SK-N-SH (cell line): Measurements from ENCODE around the gene SCT. TPM values are rescaled to one million over a fixed set of nuclear protein-coding genes. Genes with fewer than 3 reads are reported as not detected.
"Not testable (repeated sequence)": the region's sequence is repeated elsewhere in the genome, so short reads cannot be mapped to it uniquely, and the experiment has no call there.

Source experiments
- CTCF ChIA-PET: fragments of 300-600, 350-600 bp; formaldehyde crosslinking; extraction: SDS; loops from one replicate; lab custom pipeline; 2021; lab: Yijun Ruan, JAX
- POLR2A ChIA-PET: fragments of 350-600 bp; sonication (Branson Sonifier 250); formaldehyde crosslinking; extraction: SDS; loops from one replicate; lab custom pipeline; 2020; ENCODE audit warnings: antibody characterized with exemption, inconsistent platforms; lab: Yijun Ruan, JAX
- DNase-seq: peaks from one replicate; pipeline ENCODE4 v3.0.0; 2012
- H2AFZ ChIP-seq: fragments of 200-600 bp; sonication (generic); 2 replicates; pipeline ENCODE4 v1.8.1; 2016; ENCODE audit warnings: antibody characterized with exemption, mild to moderate bottlenecking, low read depth
- H3F3A ChIP-seq: fragments of 200-600 bp; sonication (generic); replicated peaks from 2 replicates; pipeline ENCODE3; 2016; ENCODE audit warnings: antibody characterized with exemption, mild to moderate bottlenecking; ENCODE audit not compliant: insufficient read depth
- H3K27ac ChIP-seq, 2 experiments: fragments of 200-500 bp in 1 of 2; fragments of 200-600 bp in 1 of 2; sonication (Bioruptor generic) in 1 of 2; sonication (generic), shearing (Covaris generic) in 1 of 2; 2 replicates each; pipeline versions ENCODE4 v1.5.1 to v1.6.1; 2014 to 2016; ENCODE audit warnings: low read depth in 2 of 2, inconsistent platforms in 1 of 2, low read length in 1 of 2, mild to moderate bottlenecking in 1 of 2, mixed read lengths in 1 of 2
- H3K27me3 ChIP-seq: fragments of 200-600 bp; sonication (generic), shearing (Covaris generic); 2 replicates; pipeline ENCODE4 v1.6.1; 2016; ENCODE audit warnings: mixed run types; ENCODE audit not compliant: insufficient read depth
- H3K36me3 ChIP-seq, 2 experiments: fragments of 200-500 bp in 1 of 2; fragments of 200-600 bp in 1 of 2; sonication (Bioruptor generic) in 1 of 2; sonication (generic) in 1 of 2; replicated peaks in 1 of 2; 2 replicates each; pipeline versions ENCODE3 to v1.5.1; 2014 to 2016; ENCODE audit warnings: low read length in 1 of 2, mild to moderate bottlenecking in 1 of 2; ENCODE audit not compliant: insufficient read depth in 2 of 2, control insufficient read depth in 1 of 2
- H3K4me1 ChIP-seq, 2 experiments: fragments of 200-500 bp in 1 of 2; fragments of 200-600 bp in 1 of 2; sonication (Bioruptor generic) in 1 of 2; sonication (generic), shearing (Covaris generic) in 1 of 2; 2 replicates each; pipeline versions ENCODE4 v1.5.1 to v1.6.1; 2014 to 2016; ENCODE audit warnings: low read depth in 1 of 2, low read length in 1 of 2, mixed run types in 1 of 2; ENCODE audit not compliant: insufficient read depth in 2 of 2, control insufficient read depth in 1 of 2
- H3K4me2 ChIP-seq: fragments of 200-600 bp; sonication (generic), shearing (Covaris generic); 2 replicates; pipeline ENCODE4 v1.6.1; 2017; ENCODE audit warnings: mixed run types
- H3K4me3 ChIP-seq, 2 experiments: fragments of 200-500 bp in 1 of 2; fragments of 200-600 bp in 1 of 2; sonication (Bioruptor generic) in 1 of 2; sonication (generic), shearing (Covaris generic) in 1 of 2; 2 replicates each; pipeline versions ENCODE4 v1.5.1 to v1.8.1; 2014 to 2016; ENCODE audit warnings: low read depth in 2 of 2, inconsistent platforms in 1 of 2, low read length in 1 of 2, mild to moderate bottlenecking in 1 of 2, mixed read lengths in 1 of 2, moderate library complexity in 1 of 2
- H3K79me2 ChIP-seq: fragments of 200-600 bp; sonication (generic); 2 replicates; pipeline ENCODE4 v1.8.1; 2017; ENCODE audit warnings: mild to moderate bottlenecking; ENCODE audit not compliant: insufficient read depth
- H3K9ac ChIP-seq: fragments of 200-600 bp; sonication (generic); 2 replicates; pipeline ENCODE4 v1.6.1; 2017; ENCODE audit warnings: mixed run types
- H3K9me2 ChIP-seq: fragments of 200-600 bp; sonication (generic); 2 replicates; pipeline ENCODE4 v1.6.1; 2017; ENCODE audit warnings: mixed run types
- H3K9me3 ChIP-seq: fragments of 200-600 bp; sonication (generic); 2 replicates; pipeline ENCODE4 v1.6.1; 2017; ENCODE audit warnings: mixed run types, mild to moderate bottlenecking, moderate library complexity
- H4K20me1 ChIP-seq: fragments of 200-600 bp; sonication (generic); 2 replicates; pipeline ENCODE4 v1.6.1; 2017; ENCODE audit warnings: mild to moderate bottlenecking, mixed run types; ENCODE audit not compliant: insufficient read depth
- EZH2phosphoT487 ChIP-seq: fragments of 200-600 bp; sonication (generic); IDR thresholded peaks from 2 replicates; pipeline ENCODE4 v1.6.1; 2017; ENCODE audit warnings: low read depth, mixed run types, mild to moderate bottlenecking, antibody characterized with exemption, moderate library complexity, borderline replicate concordance
- FOSL2 ChIP-seq: IDR thresholded peaks from 2 replicates; pipeline ENCODE4 v1.4.0; 2012; ENCODE audit warnings: low read depth, mild to moderate bottlenecking, moderate library complexity, borderline replicate concordance
- FOXJ3 ChIP-seq: sonication (generic); formaldehyde crosslinking; IDR thresholded peaks from 2 replicates; pipeline ENCODE4 v1.5.1; 2020; ENCODE audit warnings: mild to moderate bottlenecking, missing genetic modification reagents
- GATA2 ChIP-seq: sonication (generic); formaldehyde crosslinking; IDR thresholded peaks from 2 replicates; pipeline ENCODE4 v1.5.0; 2020; ENCODE audit warnings: mild to moderate bottlenecking, missing genetic modification reagents
- MAX ChIP-seq: IDR thresholded peaks from 2 replicates; pipeline ENCODE4 v1.4.0; 2012; ENCODE audit warnings: low read depth
- NFIC ChIP-seq: IDR thresholded peaks from 2 replicates; pipeline ENCODE4 v1.4.0; 2012; ENCODE audit warnings: borderline replicate concordance
- PBX3 ChIP-seq: IDR thresholded peaks from 2 replicates; pipeline ENCODE4; 2012
- RFX5 ChIP-seq: IDR thresholded peaks from 2 replicates; pipeline ENCODE4 v1.6.1; 2012; ENCODE audit warnings: mild to moderate bottlenecking, improper control_type of control experiment, low read length
- TAF1 ChIP-seq: IDR thresholded peaks from 2 replicates; pipeline ENCODE4 v1.6.1; 2012; ENCODE audit warnings: low read depth, mild to moderate bottlenecking, low read length, moderate library complexity, borderline replicate concordance
- TCF12 ChIP-seq: IDR thresholded peaks from 2 replicates; pipeline ENCODE4 v1.4.0; 2012
- TEAD4 ChIP-seq: IDR thresholded peaks from 2 replicates; pipeline ENCODE4 v1.4.0; 2012; ENCODE audit warnings: mild to moderate bottlenecking, borderline replicate concordance; ENCODE audit not compliant: insufficient read depth
- WGBS: methylation state at CpG from one replicate; pipeline ENCODE4 v1.1.6; 2017; ENCODE audit warnings: low lambda C conversion rate; 5-methylcytosine and 5-hydroxymethylcytosine counted together
- polyA plus RNA-seq, 3 experiments: library from polyadenylated mRNA; depleted of rRNA; stranded (reverse); fragments of >200 nt; gene quantifications; 2 replicates each; pipeline ENCODE4 v1.2.3, GENCODE V29; 2012
- TF ChIP-seq, protein P1 (sequence below): IDR thresholded peaks from 2 replicates; pipeline ENCODE4 v1.4.0; 2012; ENCODE audit warnings: low read depth, borderline replicate concordance

The SCT gene
- polyA plus RNA-seq, 1 of the 3 experiments (the other 2 are of a cell fraction): not detected

- Histone ChIP-seq H3K27ac (no peak overlapping the region), H3K4me1 (no peaks in the 10 kb centered on the region), H3K36me3 (peaks cover 0 to 14% of the 10 kb centered on the region in 2 experiments), H3K4me2 (no peak overlapping the region), H3K9ac (no peak overlapping the region), H3F3A (peaks cover 10% of the 10 kb centered on the region), H4K20me1 (no peaks in the 10 kb centered on the region), H2AFZ (no peak overlapping the region), H3K27me3 (no peaks in the 10 kb centered on the region), H3K79me2 (no peaks in the 10 kb centered on the region)
- ChIA-PET CTCF (no interaction called here), POLR2A (no interaction called here)
- WGBS: 92% methylated on average over 10 of the region's 15 CpGs
- DNase-seq: no peak
- no peak for TF ChIP-seq GATA2
- TF ChIP-seq RFX5: no peak
- no peak for TF ChIP-seq TCF12
- TF ChIP-seq MAX: no peak
- no peak for TF ChIP-seq TAF1
- no peak for TF ChIP-seq FOXJ3
- TF ChIP-seq NFIC: no peak
- TF ChIP-seq EZH2phosphoT487: no peak
- no peak for TF ChIP-seq PBX3
- TF ChIP-seq TEAD4: no peak
- no peak for TF ChIP-seq FOSL2
- TF ChIP-seq, protein P1, sequence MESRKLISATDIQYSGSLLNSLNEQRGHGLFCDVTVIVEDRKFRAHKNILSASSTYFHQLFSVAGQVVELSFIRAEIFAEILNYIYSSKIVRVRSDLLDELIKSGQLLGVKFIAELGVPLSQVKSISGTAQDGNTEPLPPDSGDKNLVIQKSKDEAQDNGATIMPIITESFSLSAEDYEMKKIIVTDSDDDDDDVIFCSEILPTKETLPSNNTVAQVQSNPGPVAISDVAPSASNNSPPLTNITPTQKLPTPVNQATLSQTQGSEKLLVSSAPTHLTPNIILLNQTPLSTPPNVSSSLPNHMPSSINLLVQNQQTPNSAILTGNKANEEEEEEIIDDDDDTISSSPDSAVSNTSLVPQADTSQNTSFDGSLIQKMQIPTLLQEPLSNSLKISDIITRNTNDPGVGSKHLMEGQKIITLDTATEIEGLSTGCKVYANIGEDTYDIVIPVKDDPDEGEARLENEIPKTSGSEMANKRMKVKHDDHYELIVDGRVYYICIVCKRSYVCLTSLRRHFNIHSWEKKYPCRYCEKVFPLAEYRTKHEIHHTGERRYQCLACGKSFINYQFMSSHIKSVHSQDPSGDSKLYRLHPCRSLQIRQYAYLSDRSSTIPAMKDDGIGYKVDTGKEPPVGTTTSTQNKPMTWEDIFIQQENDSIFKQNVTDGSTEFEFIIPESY: no peak
- TF ChIP-seq, all 33 proteins: peak for 0
- Histone ChIP-seq H3K9me3 (no peaks in the 10 kb centered on the region), H3K4me3 (no peak overlapping the region), H3K9me2 (no peaks in the 10 kb centered on the region)
Measured at GRCh38 chr11:653837-654236, 26.9 kb upstream of the SCT start.

- H3K9ac ChIP-seq, H2AFZ ChIP-seq, DNase-seq, H3K4me1 ChIP-seq, H3K27me3 ChIP-seq, H3K4me2 ChIP-seq, POLR2A ChIA-PET, H3K79me2 ChIP-seq, H3K9me3 ChIP-seq, H3K4me3 ChIP-seq, CTCF ChIA-PET, H3K27ac ChIP-seq, H3K9me2 ChIP-seq, H4K20me1 ChIP-seq: not testable (repeated sequence)
- peaks cover 3 to 11% of the 10 kb centered on the region in 2 experiments for H3K36me3 ChIP-seq
- H3F3A ChIP-seq: peaks cover 14% of the 10 kb centered on the region
- WGBS: 95% methylated on average over 14 of the region's 14 CpGs
Measured at GRCh38 chr11:653136-653535, 26.2 kb upstream of the SCT start.
